H1 (cell line): ENCODE data around the gene RAD52. TPM values are rescaled to one million over a fixed set of nuclear protein-coding genes. Genes with fewer than 3 reads are reported as not detected.

Source experiments
- CTCF ChIA-PET: fragments of 300-600 bp; sonication (Branson Sonifier 250); formaldehyde crosslinking; loops from one replicate; lab custom pipeline; 2021; ENCODE audit not compliant: partially characterized antibody; lab: Charles Lee
- POLR2A ChIA-PET: fragments of 300-600 bp; sonication (Branson Sonifier 250); formaldehyde crosslinking; loops from one replicate; lab custom pipeline; 2021; ENCODE audit warnings: inconsistent platforms; ENCODE audit not compliant: partially characterized antibody; lab: Charles Lee
- DNase-seq, 2 experiments: peaks; one replicate each; pipeline versions ENCODE4 v3.0.0 to v3.0.0-alpha.2; 2010 to 2022; ENCODE audit warnings: low spot score in 2 of 2, low read depth in 1 of 2, mixed read lengths in 1 of 2
- FAIRE-seq: peaks from 2 replicates; lab custom pipeline; 2011; peaks lifted over from hg19 to GRCh38; lab: Jason Lieb, UNC
- H2AFZ ChIP-seq: 2 replicates; pipeline ENCODE4 v1.8.1; 2012; ENCODE audit warnings: low read length, inconsistent platforms
- H2AK5ac ChIP-seq: 2 replicates; pipeline ENCODE4 v1.6.1; 2013; ENCODE audit warnings: low read depth, low read length
- H2BK120ac ChIP-seq: replicated peaks from 2 replicates; pipeline ENCODE3; 2013; ENCODE audit warnings: low read depth, low read length, inconsistent platforms
- H2BK12ac ChIP-seq: 2 replicates; pipeline ENCODE4 v1.6.1; 2013; ENCODE audit warnings: low read depth, low read length
- H2BK15ac ChIP-seq: 2 replicates; pipeline ENCODE4 v1.6.1; 2013; ENCODE audit warnings: low read length
- H2BK20ac ChIP-seq: 2 replicates; pipeline ENCODE4 v1.6.1; 2013; ENCODE audit warnings: low read length
- H2BK5ac ChIP-seq: 2 replicates; pipeline ENCODE4 v1.6.1; 2013; ENCODE audit warnings: low read depth, low read length
- H3K14ac ChIP-seq: 2 replicates; pipeline ENCODE4 v1.6.1; 2013; ENCODE audit warnings: inconsistent platforms; ENCODE audit not compliant: insufficient read length
- H3K18ac ChIP-seq: 2 replicates; pipeline ENCODE4 v1.6.1; 2013; ENCODE audit warnings: low read length; ENCODE audit errors: extremely low read depth
- H3K23ac ChIP-seq: 2 replicates; pipeline ENCODE4 v1.6.1; 2013; ENCODE audit warnings: inconsistent platforms; ENCODE audit not compliant: insufficient read length
- H3K23me2 ChIP-seq: 2 replicates; pipeline ENCODE4 v1.6.1; 2013; ENCODE audit warnings: low read depth, low read length
- H3K27ac ChIP-seq: 2 replicates; pipeline ENCODE4 v1.6.1; 2011; ENCODE audit warnings: low read depth, low read length, inconsistent platforms
- H3K27me3 ChIP-seq, 4 experiments: replicated peaks in 1 of 4; 1 replicate in 1 of 4; 2 replicates in 3 of 4; pipeline versions ENCODE4 v1.6.1 to v1.8.1; 2011 to 2013; ENCODE audit warnings: low read length in 3 of 4, mild to moderate bottlenecking in 3 of 4, inconsistent platforms in 2 of 4, mixed read lengths in 2 of 4, moderate library complexity in 1 of 4; ENCODE audit not compliant: control insufficient read depth in 3 of 4, insufficient read depth in 3 of 4; ENCODE audit errors: extremely low read depth in 1 of 4
- H3K36me3 ChIP-seq, 4 experiments: 2 replicates each; pipeline versions ENCODE4 v1.6.1 to v1.8.1; 2011 to 2013; ENCODE audit warnings: mild to moderate bottlenecking in 4 of 4, low read length in 3 of 4, moderate library complexity in 2 of 4, control low read depth in 1 of 4, inconsistent platforms in 1 of 4; ENCODE audit not compliant: insufficient read depth in 4 of 4, control insufficient read depth in 2 of 4
- H3K4ac ChIP-seq: replicated peaks from 2 replicates; pipeline ENCODE3; 2013; ENCODE audit warnings: low read length, low read depth, mixed read lengths, inconsistent platforms; ENCODE audit not compliant: insufficient read length
- H3K4me1 ChIP-seq, 4 experiments: replicated peaks in 1 of 4; 1 replicate in 1 of 4; 2 replicates in 3 of 4; pipeline versions ENCODE4 v1.6.1 to v1.8.1; 2011 to 2013; ENCODE audit warnings: low read length in 3 of 4, inconsistent platforms in 2 of 4, mixed read lengths in 1 of 4; ENCODE audit not compliant: insufficient read depth in 4 of 4, control insufficient read depth in 3 of 4
- H3K4me2 ChIP-seq, 2 experiments: 2 replicates each; pipeline versions ENCODE4 v1.6.1 to v1.8.1; 2011 to 2013; ENCODE audit warnings: low read depth in 2 of 2, low read length in 2 of 2, control low read depth in 1 of 2, inconsistent platforms in 1 of 2, mild to moderate bottlenecking in 1 of 2; ENCODE audit not compliant: insufficient read depth in 1 of 2
- H3K4me3 ChIP-seq, 4 experiments: fragments of 200-600, 300-600 bp in 1 of 4; sonication (generic), shearing (Covaris generic), sonication (Bioruptor Twin) in 1 of 4; 2 replicates each; pipeline versions ENCODE4 v1.5.1 to v1.8.1; 2011 to 2016; ENCODE audit warnings: low read length in 4 of 4, low read depth in 3 of 4, control low read depth in 2 of 4, inconsistent platforms in 2 of 4, mild to moderate bottlenecking in 2 of 4, mixed read lengths in 1 of 4, moderate library complexity in 1 of 4; ENCODE audit not compliant: insufficient read depth in 2 of 4; ENCODE audit errors: extremely low read depth in 1 of 4
- H3K56ac ChIP-seq: replicated peaks from 2 replicates; pipeline ENCODE3; 2013; ENCODE audit warnings: low read depth, mild to moderate bottlenecking, mixed read lengths, low read length, inconsistent platforms; ENCODE audit not compliant: insufficient read length
- H3K79me1 ChIP-seq: 2 replicates; pipeline ENCODE4 v1.6.1; 2013; ENCODE audit warnings: low read depth, low read length, control low read depth
- H3K79me2 ChIP-seq, 2 experiments: 2 replicates each; pipeline versions ENCODE4 v1.6.1 to v1.8.1; 2012 to 2013; ENCODE audit warnings: low read length in 2 of 2, mild to moderate bottlenecking in 2 of 2, inconsistent platforms in 1 of 2; ENCODE audit not compliant: insufficient read depth in 2 of 2, control insufficient read depth in 1 of 2
- H3K9ac ChIP-seq, 4 experiments: replicated peaks in 1 of 4; 1 replicate in 1 of 4; 2 replicates in 3 of 4; pipeline versions ENCODE4 v1.6.1 to v1.8.1; 2011 to 2013; ENCODE audit warnings: low read depth in 3 of 4, low read length in 3 of 4, control low read depth in 2 of 4, mild to moderate bottlenecking in 2 of 4, moderate library complexity in 2 of 4, inconsistent platforms in 1 of 4; ENCODE audit errors: extremely low read depth in 1 of 4
- H3K9me3 ChIP-seq, 2 experiments: 2 replicates each; pipeline versions ENCODE4 v1.6.1 to v1.8.1; 2012 to 2013; ENCODE audit warnings: mild to moderate bottlenecking in 2 of 2, moderate library complexity in 2 of 2, control low read depth in 1 of 2, inconsistent platforms in 1 of 2, low read depth in 1 of 2, low read length in 1 of 2, mixed read lengths in 1 of 2; ENCODE audit not compliant: insufficient read depth in 2 of 2
- H4K20me1 ChIP-seq, 2 experiments: replicated peaks in 1 of 2; 2 replicates each; pipeline versions ENCODE3 to v1.8.1; 2011 to 2013; ENCODE audit warnings: inconsistent platforms in 2 of 2, low read length in 2 of 2, mild to moderate bottlenecking in 1 of 2; ENCODE audit not compliant: insufficient read depth in 2 of 2, control insufficient read depth in 1 of 2
- H4K5ac ChIP-seq: 2 replicates; pipeline ENCODE4 v1.6.1; 2013; ENCODE audit warnings: low read length, low read depth, mixed read lengths, inconsistent platforms; ENCODE audit not compliant: insufficient read length
- H4K8ac ChIP-seq: 2 replicates; pipeline ENCODE4 v1.8.0; 2013; ENCODE audit warnings: mild to moderate bottlenecking, moderate library complexity, low read length, inconsistent platforms; ENCODE audit not compliant: insufficient read depth; ENCODE audit errors: extremely low read depth
- H4K91ac ChIP-seq: replicated peaks from 2 replicates; pipeline ENCODE3; 2013; ENCODE audit warnings: low read length, mixed read lengths, inconsistent platforms; ENCODE audit not compliant: insufficient read length
- ASH2L ChIP-seq: fragments of 200-600, 300-600 bp; sonication (generic); IDR thresholded peaks from one replicate; pipeline ENCODE4 v1.7.1; 2017; ENCODE audit warnings: low read length
- WGBS, 2 experiments: shearing (Covaris generic) in 1 of 2; methylation state at CpG; one replicate each; pipeline versions ENCODE4 v1.1.6 to v1.1.7; 2013 to 2015; ENCODE audit warnings: low lambda C conversion rate in 2 of 2, mixed read lengths in 2 of 2, inconsistent platforms in 1 of 2, low coverage in 1 of 2, missing lambda C conversion rate in 1 of 2; ENCODE audit not compliant: insufficient replicate concordance in 2 of 2, insufficient coverage in 1 of 2, insufficient read length in 1 of 2; ENCODE audit errors: extremely low coverage in 1 of 2, missing lambda C conversion rate in 1 of 2; 5-methylcytosine and 5-hydroxymethylcytosine counted together
- polyA plus RNA-seq, 7 experiments: library from polyadenylated mRNA; depleted of rRNA in 3 of 7; stranded (reverse) in 5 of 7; unstranded in 2 of 7; fragments of >200 nt in 5 of 7; fragments of 200-250 nt in 2 of 7; gene quantifications; 1 replicate in 5 of 7; 2 replicates in 1 of 7; 4 replicates in 1 of 7; pipeline versions ENCODE4 v1.2.1 to v1.2.3, GENCODE V29; 2011 to 2013; ENCODE audit warnings: missing spikeins in 2 of 7, mixed read lengths in 2 of 7
- total RNA-seq: library from RNA; stranded (reverse); fragmentation: NEBNext Ultra II Directional; extraction: Animal tissue kit (Norgen Biotek cat#: 25700); gene quantifications from 2 replicates; pipeline ENCODE4 v1.2.1, GENCODE V29; 2021
- TF ChIP-seq, protein P1 (sequence below): IDR thresholded peaks from 2 replicates; pipeline ENCODE4 v1.6.1; 2012; ENCODE audit warnings: inconsistent platforms

The RAD52 gene
- total and polyA plus RNA-seq, 2 of the 8 experiments (the other 6 are each of a cell fraction or from before 2014, with no cell fraction given): 12.5 to 14.3 TPM

DNA sequence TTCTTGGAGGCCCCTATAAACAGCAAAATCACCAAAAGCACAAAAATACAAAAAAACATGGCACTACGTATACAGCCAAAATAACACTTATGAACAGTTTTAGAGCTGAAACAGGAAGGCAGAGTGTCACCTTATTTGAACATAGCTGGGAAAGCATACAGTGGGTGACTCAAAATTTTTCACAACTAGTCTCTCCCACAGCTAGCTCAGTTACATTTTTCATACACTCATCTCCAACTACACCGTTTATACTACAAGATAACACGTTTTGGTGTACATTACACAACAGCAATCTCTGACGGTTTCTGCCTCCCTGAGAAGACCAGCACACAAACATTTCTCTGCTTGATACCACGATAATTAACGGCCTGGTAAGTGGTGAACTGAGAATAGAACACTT, 2.9 kb downstream of the RAD52 start:
- Histone ChIP-seq H2BK12ac (no peak overlapping the region), H3K79me1 (peaks cover 8% of the 10 kb centered on the region), H3K18ac (no peak overlapping the region), H3K27me3 (no peaks in the 10 kb centered on the region), H2BK5ac (no peak overlapping the region), H4K5ac (no peak overlapping the region), H4K8ac (no peak overlapping the region), H3K79me2 (peaks cover 0 to 37% of the 10 kb centered on the region in 2 experiments; a peak in 3 of 4 replicates), H2BK15ac (no peak overlapping the region), H3K9ac (no peak overlapping the region), H3K27ac (no peak overlapping the region), H2BK20ac (no peak overlapping the region), H3K23me2 (no peaks in the 10 kb centered on the region; the same call in 1 of the 2 replicates), H2BK120ac (no peak overlapping the region), H3K56ac (no peak overlapping the region), H3K9me3 (no peaks in the 10 kb centered on the region), H3K23ac (no peak overlapping the region), H3K4me1 (no peaks in the 10 kb centered on the region), H2AFZ (no peak overlapping the region), H2AK5ac (no peak overlapping the region; the same call in 1 of the 2 replicates), H4K91ac (no peak overlapping the region), H3K4me3 (no peak overlapping the region), H4K20me1 (peaks cover 0 to 2% of the 10 kb centered on the region in 2 experiments), H3K4me2 (no peak overlapping the region), H3K36me3 (peaks cover 0 to 7% (median 0%) of the 10 kb centered on the region in 4 experiments; a peak in 2 of 8 replicates), H3K4ac (no peak overlapping the region), H3K14ac (no peak overlapping the region)
- no peak for DNase-seq
- ChIA-PET POLR2A (no interaction called here), CTCF (interaction anchor here (2.2 kb wide), 1 partner anchor 370 kb away, joined by 7 read pairs; no protein-coding TSS in a partner anchor)
- WGBS, 2 experiments: 92% methylated on average over 6 of the region's 6 CpGs; no CpG with 5 or more reads in 1 of the 2 experiments
- no peak for TF ChIP-seq ASH2L
- TF ChIP-seq, protein P1, sequence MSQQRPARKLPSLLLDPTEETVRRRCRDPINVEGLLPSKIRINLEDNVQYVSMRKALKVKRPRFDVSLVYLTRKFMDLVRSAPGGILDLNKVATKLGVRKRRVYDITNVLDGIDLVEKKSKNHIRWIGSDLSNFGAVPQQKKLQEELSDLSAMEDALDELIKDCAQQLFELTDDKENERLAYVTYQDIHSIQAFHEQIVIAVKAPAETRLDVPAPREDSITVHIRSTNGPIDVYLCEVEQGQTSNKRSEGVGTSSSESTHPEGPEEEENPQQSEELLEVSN: no peak
- no peak for FAIRE-seq
